Mesangial cell (primary cell): ENCODE data around the gene ACE. TPM values are rescaled to one million over a fixed set of nuclear protein-coding genes. Genes with fewer than 3 reads are reported as not detected.

Source experiments
- total RNA-seq: library from RNA; depleted of rRNA; stranded (reverse); fragments of >200 nt; gene quantifications from 2 replicates; pipeline ENCODE4 v1.2.3, GENCODE V29; 2015

The ACE gene
- total RNA-seq, result 0.25 and 0.49 TPM in 2 replicates

DNA sequence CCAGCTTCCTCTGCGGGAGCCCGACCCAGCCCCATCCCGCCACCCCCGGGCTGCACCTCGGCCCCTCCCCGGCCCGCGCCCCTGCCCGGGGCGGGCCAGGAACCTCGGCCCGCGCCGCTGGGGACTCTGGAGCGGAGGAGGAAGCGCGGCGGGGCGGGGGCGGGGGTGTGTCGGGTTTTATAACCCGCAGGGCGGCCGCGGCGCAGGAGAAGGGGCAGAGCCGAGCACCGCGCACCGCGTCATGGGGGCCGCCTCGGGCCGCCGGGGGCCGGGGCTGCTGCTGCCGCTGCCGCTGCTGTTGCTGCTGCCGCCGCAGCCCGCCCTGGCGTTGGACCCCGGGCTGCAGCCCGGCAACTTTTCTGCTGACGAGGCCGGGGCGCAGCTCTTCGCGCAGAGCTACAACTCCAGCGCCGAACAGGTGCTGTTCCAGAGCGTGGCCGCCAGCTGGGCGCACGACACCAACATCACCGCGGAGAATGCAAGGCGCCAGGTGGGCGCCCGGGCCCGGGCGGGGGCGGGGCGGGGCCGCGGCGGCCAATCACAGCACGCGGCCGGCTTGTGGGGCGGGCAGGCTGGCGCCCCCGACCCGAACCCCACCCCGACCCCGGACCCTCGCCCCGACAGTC is at the start of gene ACE:
TSS of gene ACE (plus strand) at position 208 of the 626 bp plus-strand sequence. CDS start at position 242, 34 bp downstream.

DNA sequence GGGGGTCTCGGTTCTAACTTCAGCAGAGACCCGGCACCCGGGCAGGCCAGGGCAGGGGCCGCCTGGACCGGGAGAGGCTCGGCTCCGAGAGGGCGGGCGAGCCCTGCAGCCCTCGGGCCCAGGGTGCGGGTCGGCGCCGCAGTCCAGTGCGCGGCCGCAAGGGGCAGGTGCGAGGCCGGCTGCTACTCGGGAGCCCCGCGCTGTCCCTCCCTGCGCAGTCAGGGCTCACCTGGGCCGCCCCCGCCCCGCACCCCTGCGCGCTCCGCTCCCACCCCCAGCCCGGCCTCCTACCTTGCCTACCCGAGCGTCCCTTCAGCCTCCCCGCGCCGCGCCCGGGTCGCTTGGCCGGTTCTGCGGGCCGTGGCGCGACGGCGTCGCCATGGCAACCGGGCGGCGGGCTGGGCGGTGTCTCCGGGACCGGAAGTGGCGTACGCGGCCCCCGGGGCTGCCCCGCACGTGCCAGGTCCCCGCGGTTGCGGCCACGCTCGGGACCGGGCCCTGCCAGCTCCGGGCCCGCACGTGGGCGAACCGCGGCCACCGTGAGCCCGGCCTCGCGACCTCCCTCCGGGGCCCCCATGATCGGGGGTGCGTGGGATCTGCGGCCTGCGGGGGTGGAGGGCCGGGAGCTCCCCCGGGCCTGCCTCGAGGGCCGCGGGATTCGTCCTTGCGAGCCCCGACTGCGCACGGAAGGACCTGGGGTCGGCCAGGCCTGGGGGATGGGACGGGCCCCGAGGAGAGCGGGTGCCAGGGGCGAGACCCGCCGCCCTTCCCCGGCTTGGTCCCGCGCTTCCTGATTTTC is 30.7 kb upstream of the ACE start, which contains the start of gene CYB561:
TSS of gene CYB561 (minus strand) at position 353 of the 799 bp plus-strand sequence. CDS start 8,759 bp downstream, outside the sequence.

DNA sequence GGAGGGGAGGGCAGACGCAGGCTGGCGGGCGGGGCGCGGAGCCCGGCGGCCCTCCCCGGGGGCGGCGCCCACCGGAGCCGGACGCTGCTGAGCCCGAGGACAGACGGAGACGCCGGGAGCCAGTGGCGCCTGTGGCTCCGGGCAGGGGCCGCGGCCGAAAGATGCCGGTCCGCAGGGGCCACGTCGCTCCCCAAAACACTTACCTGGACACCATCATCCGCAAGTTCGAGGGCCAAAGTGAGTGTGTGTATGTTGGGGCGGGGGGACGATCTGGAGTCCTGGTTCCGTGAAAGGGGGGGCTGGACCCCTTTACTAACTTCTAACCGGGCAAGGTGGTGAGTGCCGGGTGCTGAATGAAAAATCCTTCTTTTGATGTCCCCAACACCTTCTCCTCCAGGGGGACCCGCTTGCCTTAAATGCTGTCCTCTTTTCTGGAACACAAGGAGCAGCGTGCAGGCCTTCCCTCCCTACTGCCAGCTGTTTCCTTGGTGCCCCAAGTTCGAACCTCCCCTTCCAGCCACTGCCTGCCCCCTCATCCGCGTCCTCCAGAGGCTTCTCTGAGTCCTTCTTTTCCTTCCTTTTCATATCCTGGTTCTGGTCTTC is 46.5 kb downstream of the ACE start, which contains the start of gene KCNH6:
TSS of gene KCNH6 (plus strand) at position 106 of the 603 bp plus-strand sequence. CDS start at position 162, 56 bp downstream.

Other genes with a start within 250 kb of the ACE start
- 10.6 and 12.7 TPM in 2 replicates for gene CYB561, start 30.8 kb upstream of the ACE start, total RNA-seq
- gene KCNH6, start 46.3 kb downstream of the ACE start, total RNA-seq, result not detected in 2 replicates
- gene DCAF7, start 73.4 kb downstream of the ACE start, total RNA-seq, result 46.0 and 50.2 TPM in 2 replicates
- 24.3 and 28.4 TPM in 2 replicates for gene TACO1, start 123.8 kb downstream of the ACE start, total RNA-seq
- 25.4 and 25.6 TPM in 2 replicates for gene MAP3K3, start 145.4 kb downstream of the ACE start, total RNA-seq
- 73.8 and 88.6 TPM in 2 replicates for gene LIMD2, start 223.1 kb downstream of the ACE start, total RNA-seq